ENCODE results near the gene RAPGEF6. TPM values are rescaled to one million over a fixed set of nuclear protein-coding genes. Genes with fewer than 3 reads are reported as not detected.

The RAPGEF6 gene
- total and polyA plus RNA-seq, 12 donors: 2.5 to 33.8 (median 14.4) TPM

- intact Hi-C loops (cut with DNase I): no loop called here
- TF ChIP-seq CTCF (IDR thresholded peaks at IDR 0.05): no peak
- TF ChIP-seq POLR2A (IDR thresholded peaks at IDR 0.05): no peak
- Histone ChIP-seq H3K4me1 (replicated peaks in 1 of 2) (peaks cover 16 to 27% of the 10 kb centered on the region in 2 donors), H3K27ac (peak overlapping the region in 4 of 5 donors; percentile 62 to 70 (median 68)), H3K9me3 (replicated peaks in 1 of 3) (no peaks in the 10 kb centered on the region), H3K4me3 (no peak overlapping the region), H3K36me3 (replicated peaks in 1 of 2) (peaks cover 0 to 58% of the 10 kb centered on the region in 2 donors), H3K27me3 (no peaks in the 10 kb centered on the region)
- WGBS, 4 donors: 72 to 87% (median 76%) methylated on average over 6 of the region's 6 CpGs
- no peak for DNase-seq
These were observed 37.7 kb upstream of the RAPGEF6 start for GRCh38 chr5:131672776-131673175.

- no peaks in the 10 kb centered on the region for H3K9me3 ChIP-seq (replicated peaks in 1 of 3)
- peak in 4 of 7 donors; percentile 31 to 43 (median 32) for DNase-seq
- H3K4me3 ChIP-seq: no peak overlapping the region
- peaks cover 16 to 27% of the 10 kb centered on the region in 2 donors for H3K4me1 ChIP-seq (replicated peaks in 1 of 2)
- 29 to 53% (median 42%) methylated on average over 2 of the region's 2 CpGs for WGBS, 4 donors
- TF ChIP-seq CTCF (IDR thresholded peaks at IDR 0.05): no peak
- peak in 1 of 2 donors; percentile 12 for TF ChIP-seq POLR2A (IDR thresholded peaks at IDR 0.05)
- peak overlapping the region in 4 of 5 donors; percentile 62 to 70 (median 68) for H3K27ac ChIP-seq
- no peaks in the 10 kb centered on the region for H3K27me3 ChIP-seq
- intact Hi-C loops (cut with DNase I): no loop called here
- H3K36me3 ChIP-seq (replicated peaks in 1 of 2): peaks cover 0 to 51% of the 10 kb centered on the region in 2 donors
These were observed 37.1 kb upstream of the RAPGEF6 start for GRCh38 chr5:131671994-131672655.

GRCh38 chr5:131671409-131671808 lies 36.4 kb upstream of the RAPGEF6 start:
- H3K36me3 ChIP-seq (replicated peaks in 1 of 2): peaks cover 0 to 45% of the 10 kb centered on the region in 2 donors

GRCh38 chr5:131664929-131665328 lies 29.9 kb upstream of the RAPGEF6 start:
- Histone ChIP-seq H3K4me1 (replicated peaks in 1 of 2) (peaks cover 0 to 4% of the 10 kb centered on the region in 2 donors), H3K4me3 (no peak overlapping the region), H3K36me3 (replicated peaks in 1 of 2) (peaks cover 0 to 33% of the 10 kb centered on the region in 2 donors), H3K27ac (no peak overlapping the region), H3K9me3 (replicated peaks in 1 of 3) (no peaks in the 10 kb centered on the region), H3K27me3 (no peaks in the 10 kb centered on the region)
- no peak for DNase-seq
- WGBS, 4 donors: 96 to 100% (median 99%) methylated on average over 1 of the region's 1 CpG
- intact Hi-C loops (cut with DNase I): no loop called here
- TF ChIP-seq CTCF (IDR thresholded peaks at IDR 0.05) (no peak), POLR2A (IDR thresholded peaks at IDR 0.05) (no peak)

More at GRCh38 chr5:131671409-131671808, 36.4 kb upstream of the RAPGEF6 start:
- Histone ChIP-seq H3K27ac (peak overlapping the region in 4 of 5 donors; percentile 62 to 70 (median 68)), H3K4me3 (no peak overlapping the region), H3K9me3 (replicated peaks in 1 of 3) (no peaks in the 10 kb centered on the region), H3K27me3 (no peaks in the 10 kb centered on the region), H3K4me1 (replicated peaks in 1 of 2) (peaks cover 16 to 27% of the 10 kb centered on the region in 2 donors)
- TF ChIP-seq CTCF (IDR thresholded peaks at IDR 0.05) (no peak), POLR2A (IDR thresholded peaks at IDR 0.05) (no peak)
- intact Hi-C loops (cut with DNase I): no loop called here
- DNase-seq: no peak

Measured in adrenal gland (tissue), 12 donors.